GM21576 (cell line): Measurements from ENCODE around the gene YIF1B.
A peak's percentile ranks its signal among the peaks of the same experiment; 100 is the strongest.

Experiments
- ATAC-seq: cut with Tn5 transposase; IDR thresholded peaks from one replicate; pipeline ENCODE4 v1.9.1; 2021; ENCODE audit warnings: mild to moderate bottlenecking, moderate library complexity; ENCODE audit not compliant: unreplicated experiment

The YIF1B gene

DNA sequence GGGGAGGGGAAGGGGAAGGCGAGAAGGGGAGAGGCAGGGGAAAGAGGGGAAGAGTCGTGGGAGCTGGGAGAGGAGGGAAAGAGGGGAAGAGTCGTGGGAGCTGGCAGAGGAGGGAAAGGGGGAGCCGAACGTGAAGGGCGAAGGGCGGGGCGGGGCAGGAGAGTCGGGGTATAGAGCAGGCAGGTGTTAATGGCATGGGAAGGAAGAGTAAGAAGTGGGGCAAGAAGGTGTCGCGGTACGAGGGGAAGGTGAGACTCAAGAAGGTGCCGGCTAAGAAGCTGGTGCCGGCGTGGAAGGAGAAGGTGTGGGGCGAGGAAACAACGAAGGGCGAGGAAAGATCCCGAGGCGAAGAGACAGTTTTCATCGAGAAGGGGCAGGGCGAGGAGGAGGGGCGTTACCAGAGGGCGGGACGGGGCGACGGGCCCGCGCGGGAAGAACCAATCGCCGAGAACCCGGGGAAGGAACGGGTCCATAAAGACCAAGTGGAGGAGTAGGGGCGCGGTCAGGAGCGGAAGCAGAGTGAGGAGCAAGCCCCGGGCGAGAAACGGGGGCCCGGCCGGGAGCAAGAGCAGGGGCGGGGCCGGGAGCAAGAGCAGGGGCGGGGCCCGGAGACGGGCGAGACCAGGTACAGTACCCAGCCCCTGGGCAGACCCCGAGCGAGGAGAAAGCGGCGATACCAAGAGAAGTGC, 20.3 kb upstream of the YIF1B start:
- ATAC-seq: peak; percentile 64

DNA sequence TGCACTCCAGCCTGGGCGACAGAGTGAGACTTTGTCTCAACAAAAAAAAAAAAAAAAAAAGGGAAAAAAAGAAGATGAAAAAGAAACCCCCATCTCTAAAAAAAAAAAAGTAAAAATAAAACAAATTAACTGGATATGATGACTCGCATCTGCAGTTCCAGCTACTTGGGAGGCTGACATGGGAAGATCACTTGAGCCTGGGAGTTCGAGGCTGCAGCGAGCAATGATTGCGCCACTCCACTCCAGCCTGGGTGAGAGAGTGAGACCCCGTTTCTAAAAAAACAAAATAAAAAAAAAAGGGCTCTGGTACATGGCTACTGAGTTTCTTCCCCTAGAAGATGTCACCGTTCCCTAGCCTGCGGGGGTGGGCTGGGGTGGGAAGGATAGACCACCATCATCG, 17.5 kb upstream of the YIF1B start:
- ATAC-seq: no peak

GRCh38 chr19:38331728-38332127, 16.0 kb upstream of the YIF1B start:
- no peak for ATAC-seq

DNA sequence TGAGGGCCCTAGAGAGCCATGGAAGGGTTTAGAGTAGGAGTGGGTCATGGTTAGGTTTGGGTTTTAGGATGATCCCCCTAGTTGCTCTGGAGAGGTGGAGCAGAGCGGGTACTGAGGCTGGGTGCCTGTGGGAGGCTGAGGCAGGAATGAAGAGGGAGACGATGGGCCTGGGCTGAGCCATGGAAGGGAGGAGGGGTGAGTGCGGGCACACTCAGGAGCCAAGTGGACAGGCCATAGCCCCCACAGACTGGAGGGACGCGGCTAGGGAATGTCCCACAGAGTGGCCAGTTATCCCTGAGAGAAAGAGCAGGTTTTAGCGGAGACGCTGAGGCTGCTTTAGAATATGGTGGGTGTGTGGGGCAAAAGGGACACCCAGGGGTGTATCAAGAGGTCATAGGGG, 13.9 kb upstream of the YIF1B start:
- no peak for ATAC-seq

- no peak for ATAC-seq
Measured at GRCh38 chr19:38326591-38326990, 10.8 kb upstream of the YIF1B start.

DNA sequence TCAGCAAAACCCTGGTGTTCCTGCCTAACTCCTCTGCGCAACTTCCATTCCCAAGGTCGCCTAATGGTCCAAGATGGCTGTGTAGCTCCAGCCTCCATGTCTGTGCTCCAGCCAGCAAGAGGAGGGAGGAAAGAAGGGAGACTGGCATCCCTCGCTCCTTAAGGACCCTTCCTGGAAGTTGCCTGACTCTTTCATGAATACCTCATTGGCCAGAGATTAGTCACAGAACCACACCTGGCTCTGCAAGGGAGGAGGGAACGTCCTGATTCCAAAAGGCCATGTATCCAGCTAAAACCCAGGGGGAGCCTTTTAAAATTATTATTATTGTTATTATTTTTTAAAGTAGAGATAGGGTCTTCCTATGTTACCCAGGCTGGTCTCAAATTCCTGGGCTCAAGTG, 8.7 kb upstream of the YIF1B start:
- ATAC-seq: no peak

GRCh38 chr19:38323291-38323690, 7.5 kb upstream of the YIF1B start:
- no peak for ATAC-seq

- no peak for ATAC-seq
Measured at GRCh38 chr19:38321646-38322196, 6.0 kb upstream of the YIF1B start.

- no peak for ATAC-seq
Measured at GRCh38 chr19:38320969-38321339, 5.2 kb upstream of the YIF1B start.

GRCh38 chr19:38319421-38320258, 3.9 kb upstream of the YIF1B start, which contains the start of gene KCNK6:
Gene KCNK6, plus strand, starts transcription at chr19:38319845. Its CDS starts 106 bp downstream, at chr19:38319951.
- ATAC-seq: no peak

GRCh38 chr19:38318660-38319059, 2.9 kb upstream of the YIF1B start:
- no peak for ATAC-seq

GRCh38 chr19:38317104-38317612, 1.4 kb upstream of the YIF1B start:
- no peak for ATAC-seq

DNA sequence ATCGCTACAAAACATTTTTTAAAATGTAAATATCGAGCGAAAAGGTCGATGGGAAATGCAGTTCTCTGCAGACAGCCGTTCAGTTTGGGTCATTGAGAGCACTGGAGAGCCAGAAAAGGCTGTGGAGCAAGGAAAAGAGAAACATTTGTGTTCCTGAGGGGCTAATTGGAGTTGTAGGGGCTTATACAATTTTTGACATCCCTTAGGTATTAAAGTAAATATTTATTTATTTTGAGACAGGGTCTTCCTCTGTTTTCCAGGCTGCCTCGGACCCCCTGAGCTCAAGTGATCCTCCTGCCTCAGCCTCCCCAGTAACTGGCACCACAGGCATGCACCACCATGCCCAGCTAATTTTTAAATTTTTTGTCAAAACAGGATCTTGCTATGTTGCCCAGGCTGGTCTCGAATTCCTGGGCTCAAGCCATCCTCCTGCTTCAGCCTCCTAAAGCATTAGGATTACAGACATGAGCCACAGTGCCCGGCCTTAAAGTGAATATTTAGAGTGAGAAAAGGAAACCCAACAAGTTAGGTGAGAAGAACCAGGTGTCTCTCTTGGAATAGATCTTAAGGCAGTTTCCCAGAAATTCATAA, 825 bp upstream of the YIF1B start:
- ATAC-seq: no peak

GRCh38 chr19:38310986-38311385, 4.8 kb downstream of the YIF1B start:
- ATAC-seq: no peak

GRCh38 chr19:38310279-38310670, 5.5 kb downstream of the YIF1B start:
- no peak for ATAC-seq

GRCh38 chr19:38309615-38310278, 6.0 kb downstream of the YIF1B start:
- ATAC-seq: no peak

- no peak for ATAC-seq
Measured at GRCh38 chr19:38308926-38309614, 6.7 kb downstream of the YIF1B start.

- no peak for ATAC-seq
Measured at GRCh38 chr19:38308006-38308766, 7.6 kb downstream of the YIF1B start.

DNA sequence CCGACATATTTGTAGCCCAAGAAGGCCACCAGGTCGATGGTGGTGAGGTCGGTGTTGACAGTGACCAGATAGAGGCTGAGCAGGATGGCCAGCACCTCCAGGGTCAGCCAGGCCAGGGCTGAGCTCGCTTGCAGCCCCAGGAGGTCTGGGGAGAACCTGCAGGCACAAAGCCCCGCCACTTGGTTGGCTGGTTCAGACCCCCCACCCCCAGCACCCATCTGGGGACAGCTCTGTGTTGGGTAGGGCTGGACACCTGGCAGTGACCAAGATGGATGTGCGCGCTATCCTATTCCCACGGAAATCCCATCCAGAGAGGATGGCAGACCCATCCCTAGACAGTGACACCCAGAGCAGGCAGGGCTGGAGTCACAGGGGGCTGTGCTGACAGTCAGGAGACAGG, 8.2 kb downstream of the YIF1B start:
- no peak for ATAC-seq

- ATAC-seq: no peak
Measured at GRCh38 chr19:38307076-38307475, 8.7 kb downstream of the YIF1B start.
